RWPE1 (cell line): ENCODE results near the gene QKI.

Experiments
- CTCF ChIA-PET: fragments of 350-600 bp; sonication (Branson Sonifier 250); formaldehyde crosslinking; extraction: SDS; loops from one replicate; lab custom pipeline; 2021; lab: Yijun Ruan, JAX
- POLR2A ChIA-PET: fragments of 400-600 bp; formaldehyde crosslinking; extraction: SDS; loops from one replicate; lab custom pipeline; 2020; ENCODE audit warnings: antibody characterized with exemption; ENCODE audit not compliant: low non-redundant PET; lab: Yijun Ruan, JAX
- DNase-seq: peaks from one replicate; pipeline ENCODE4 v3.0.0; 2012; ENCODE audit warnings: low spot score
- H3K27ac ChIP-seq: fragments of 450-650 bp; 2 replicates; pipeline ENCODE4 v1.5.1; 2017
- CTCF ChIP-seq: fragments of 450-650 bp; conservative IDR thresholded peaks from 2 replicates; pipeline ENCODE4 v1.5.1; 2017; ENCODE audit warnings: low read depth, mild to moderate bottlenecking

Gene QKI

DNA sequence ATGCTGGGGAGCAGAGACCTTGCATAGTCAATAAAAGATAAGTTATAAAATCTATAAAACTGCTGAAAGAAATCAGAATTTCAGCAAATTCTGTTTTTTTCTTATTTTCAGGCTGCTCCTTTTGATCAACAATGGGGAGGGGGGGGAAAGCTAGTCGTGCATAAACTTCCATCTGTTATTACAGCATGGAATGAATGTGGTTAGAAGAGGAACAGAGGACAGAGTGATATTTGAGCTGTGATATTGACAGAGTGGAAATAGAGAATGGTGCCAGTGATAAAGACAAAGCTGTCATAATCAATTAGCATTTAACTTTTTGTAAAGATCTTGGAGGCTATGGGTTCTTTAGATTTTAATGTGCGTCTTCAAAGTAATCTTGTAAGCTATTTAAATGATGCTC, 43.4 kb upstream of the QKI start:
- ChIA-PET POLR2A (no interaction called here), CTCF (no interaction called here)
- TF ChIP-seq CTCF, result no peak
- H3K27ac ChIP-seq, result no peak overlapping the region
- DNase-seq, result no peak

GRCh38 chr6:163373240-163373639, 41.3 kb upstream of the QKI start:
- no peak overlapping the region for H3K27ac ChIP-seq
- POLR2A ChIA-PET, result no interaction called here
- CTCF ChIA-PET, result no interaction called here
- TF ChIP-seq CTCF, result no peak
- no peak for DNase-seq

GRCh38 chr6:163375361-163375760, 39.2 kb upstream of the QKI start:
- TF ChIP-seq CTCF, result no peak
- CTCF ChIA-PET, result no interaction called here
- POLR2A ChIA-PET, result no interaction called here
- DNase-seq, result no peak
- no peak overlapping the region for H3K27ac ChIP-seq

GRCh38 chr6:163376187-163376586, 38.3 kb upstream of the QKI start:
- DNase-seq, result no peak
- CTCF ChIA-PET, result no interaction called here
- POLR2A ChIA-PET, result no interaction called here
- no peak overlapping the region for H3K27ac ChIP-seq
- no peak for TF ChIP-seq CTCF

DNA sequence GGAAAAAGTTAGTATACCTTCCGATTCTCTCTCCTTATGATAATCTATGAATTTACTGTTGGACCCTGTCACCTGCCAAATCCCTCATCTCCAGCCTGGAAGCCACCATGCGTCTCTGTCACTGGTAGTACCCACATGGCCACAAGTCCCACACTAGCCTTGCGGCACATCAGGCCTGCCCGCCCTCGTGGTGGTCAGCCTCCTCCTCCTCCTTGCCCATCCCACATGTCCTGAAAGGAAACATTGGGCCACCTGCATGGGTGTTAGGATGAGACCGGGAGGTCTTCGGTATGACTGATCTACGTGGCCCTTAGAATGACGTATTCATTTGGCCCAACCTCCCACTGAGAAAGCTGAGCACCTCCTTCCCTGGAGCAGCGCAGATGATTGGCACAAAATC, 37.0 kb upstream of the QKI start:
- ChIA-PET POLR2A (no interaction called here), CTCF (no interaction called here)
- TF ChIP-seq CTCF, result no peak
- DNase-seq, result no peak
- H3K27ac ChIP-seq, result no peak overlapping the region

- DNase-seq, result no peak
- TF ChIP-seq CTCF, result no peak
- no peak overlapping the region for H3K27ac ChIP-seq
- CTCF ChIA-PET, result interaction anchor here (0.8 kb wide), 1 partner anchor 13 kb away, joined by 5 read pairs; no protein-coding TSS in a partner anchor
- POLR2A ChIA-PET, result no interaction called here
These were observed 34.3 kb upstream of the QKI start for GRCh38 chr6:163380216-163380615.
